Measurements from ENCODE around the gene ZDHHC11B. TPM values are rescaled to one million over a fixed set of nuclear protein-coding genes. Genes with fewer than 3 reads are reported as not detected.

The ZDHHC11B gene
- total RNA-seq, 1 experiment from 2014 or later, result 1.4 TPM

DNA sequence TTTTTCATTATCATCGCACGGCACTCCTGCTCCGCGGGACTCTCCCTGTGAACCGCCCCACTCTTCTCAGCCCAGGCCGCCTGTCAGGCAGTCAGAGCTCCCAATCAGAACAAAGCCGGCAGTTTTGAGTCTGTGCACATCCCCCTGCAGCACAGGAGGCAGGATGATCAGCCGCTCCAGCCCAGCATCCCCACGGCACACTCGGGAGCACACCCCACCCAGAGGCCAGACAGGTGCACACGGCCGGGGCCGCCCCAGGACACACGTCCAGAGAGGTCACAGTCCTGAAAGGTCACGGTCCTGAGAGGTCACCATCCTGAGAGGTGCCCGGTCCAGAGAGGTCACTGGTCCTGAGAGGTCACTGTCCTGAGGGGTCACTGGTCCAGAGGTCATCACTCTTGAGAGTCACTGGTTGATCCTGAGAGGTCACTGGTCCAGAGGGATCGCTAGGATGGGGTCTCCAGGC is 99.7 kb downstream of the ZDHHC11B start:
- H3K9me3 Mint-ChIP-seq, result no peaks in the 10 kb centered on the region
- Histone ChIP-seq H4K91ac (ENCODE audit: insufficient read length, low read depth, low read length) (no peak overlapping the region), H2BK5ac (ENCODE audit: insufficient read length, low read length) (no peak overlapping the region), H4K20me1 (ENCODE audit: control insufficient read depth, insufficient read depth, insufficient read length) (no peaks in the 10 kb centered on the region), H3K27ac (ENCODE audit: insufficient read length, low read depth, low read length) (no peak overlapping the region), H3K14ac (ENCODE audit: insufficient read depth, low read length) (peak overlapping the region; percentile 9; the same call in 1 of the 2 replicates), H3K4ac (ENCODE audit: low read depth, low read length) (no peak overlapping the region), H3K56ac (ENCODE audit: insufficient read length, low read depth, low read length) (no peak overlapping the region), H3K9me3 (ENCODE audit: control insufficient read depth, low read depth, low read length) (no peaks in the 10 kb centered on the region), H3K4me2 (ENCODE audit: insufficient read depth, insufficient read length, low read length) (no peak overlapping the region), H2BK15ac (ENCODE audit: low read depth, low read length) (no peak overlapping the region), H3K9ac (ENCODE audit: extremely low read depth, insufficient read length, low read length) (no peak overlapping the region), H4K8ac (replicated peaks; ENCODE audit: insufficient read length, low read depth, low read length) (no peak overlapping the region), H2BK20ac (ENCODE audit: low read depth, low read length, poor library complexity, severe bottlenecking) (no peak overlapping the region), H3K23ac (ENCODE audit: insufficient read length, low read depth, low read length) (no peak overlapping the region), H3K23me2 (ENCODE audit: insufficient read length, low read depth, low read length, poor library complexity, severe bottlenecking) (no peaks in the 10 kb centered on the region), H2BK120ac (ENCODE audit: low read depth, low read length, poor library complexity, severe bottlenecking) (no peak overlapping the region), H2AFZ (ENCODE audit: low read length) (no peak overlapping the region), H3T11ph (ENCODE audit: low read length) (no peak overlapping the region), H3K18ac (ENCODE audit: insufficient read length, low read depth, low read length) (no peak overlapping the region), H2AK5ac (ENCODE audit: insufficient read length, low read length) (no peak overlapping the region), H2BK12ac (ENCODE audit: insufficient read length, low read depth, low read length) (no peak overlapping the region), H3K4me1 (ENCODE audit: insufficient read depth, low read length) (no peaks in the 10 kb centered on the region), H3K79me2 (ENCODE audit: insufficient read depth, low read length) (no peaks in the 10 kb centered on the region), H3K79me1 (ENCODE audit: insufficient read depth, low read depth, low read length, poor library complexity, severe bottlenecking) (no peaks in the 10 kb centered on the region), H4K5ac (ENCODE audit: insufficient read length, low read depth, low read length) (no peak overlapping the region), H3K27me3 (ENCODE audit: insufficient read depth, low read length) (no peaks in the 10 kb centered on the region)
- H3K36me3 Mint-ChIP-seq (ENCODE audit: insufficient read depth in 1 of 3, low read depth in 3 of 3), result no peaks in the 10 kb centered on the region
- no peaks in the 10 kb centered on the region for H3K4me1 Mint-ChIP-seq
- TF ChIP-seq CTCF (conservative IDR thresholded peaks at IDR 0.05), result no peak
- peak; percentile 22 for DNase-seq
- no peak overlapping the region for H3K4me3 Mint-ChIP-seq
- WGBS (ENCODE audit: extremely low coverage, insufficient read length, low lambda C conversion rate), result no CpG with 5 or more reads among the region's 17 CpGs
- no peak overlapping the region for H3K27ac Mint-ChIP-seq
- peaks cover 41% of the 10 kb centered on the region for H3K27me3 Mint-ChIP-seq (ENCODE audit: low read depth)
